Suprapubic skin (tissue), 4 donors: ENCODE measurements around the gene DYRK4.

Experiments used
- POLR2A ChIP-seq, 2 donors: fragments of 450-650 bp; IDR thresholded peaks; one replicate each; pipeline ENCODE4 v1.6.1; 2017; ENCODE audit warnings: antibody characterized with exemption in 2 of 2, mild to moderate bottlenecking in 2 of 2, moderate library complexity in 2 of 2
- POLR2AphosphoS5 ChIP-seq, 3 donors: sonication (generic); formaldehyde crosslinking; IDR thresholded peaks; one replicate each; pipeline ENCODE4 v1.6.1; 2017; ENCODE audit warnings: antibody characterized with exemption in 3 of 3
- TF ChIP-seq, protein P1 (sequence below), 2 donors: fragments of 200-600 bp in 1 of 2; fragments of 450-650 bp in 1 of 2; sonication (generic) in 1 of 2; IDR thresholded peaks; one replicate each; pipeline ENCODE4 v1.5.1; 2016 to 2019; ENCODE audit warnings: antibody characterized with exemption in 2 of 2, mild to moderate bottlenecking in 1 of 2, moderate library complexity in 1 of 2

DNA sequence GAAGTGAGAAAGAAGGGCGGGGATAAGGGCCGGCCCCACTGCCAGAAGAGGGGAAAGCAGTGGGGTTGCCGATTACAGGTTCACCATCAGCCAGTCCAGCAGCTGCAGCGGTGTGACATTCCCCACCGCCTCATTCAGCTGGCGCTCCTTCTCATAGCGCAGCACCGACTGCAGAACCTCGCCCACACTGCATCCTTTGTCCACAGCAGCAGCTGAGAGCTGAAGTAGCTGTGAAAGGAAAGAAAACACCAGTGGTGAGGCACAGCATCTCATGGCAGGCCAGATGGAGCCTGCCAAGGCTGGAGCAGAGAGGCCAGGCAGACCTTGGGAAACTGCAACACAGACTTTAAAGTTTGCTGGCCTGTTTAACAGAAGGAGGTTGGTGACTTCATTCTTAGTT lies 53.7 kb downstream of the DYRK4 start:
- TF ChIP-seq POLR2A (IDR thresholded peaks at IDR 0.05) (no peak), POLR2AphosphoS5 (IDR thresholded peaks at IDR 0.05) (no peak)
- TF ChIP-seq, protein P1, sequence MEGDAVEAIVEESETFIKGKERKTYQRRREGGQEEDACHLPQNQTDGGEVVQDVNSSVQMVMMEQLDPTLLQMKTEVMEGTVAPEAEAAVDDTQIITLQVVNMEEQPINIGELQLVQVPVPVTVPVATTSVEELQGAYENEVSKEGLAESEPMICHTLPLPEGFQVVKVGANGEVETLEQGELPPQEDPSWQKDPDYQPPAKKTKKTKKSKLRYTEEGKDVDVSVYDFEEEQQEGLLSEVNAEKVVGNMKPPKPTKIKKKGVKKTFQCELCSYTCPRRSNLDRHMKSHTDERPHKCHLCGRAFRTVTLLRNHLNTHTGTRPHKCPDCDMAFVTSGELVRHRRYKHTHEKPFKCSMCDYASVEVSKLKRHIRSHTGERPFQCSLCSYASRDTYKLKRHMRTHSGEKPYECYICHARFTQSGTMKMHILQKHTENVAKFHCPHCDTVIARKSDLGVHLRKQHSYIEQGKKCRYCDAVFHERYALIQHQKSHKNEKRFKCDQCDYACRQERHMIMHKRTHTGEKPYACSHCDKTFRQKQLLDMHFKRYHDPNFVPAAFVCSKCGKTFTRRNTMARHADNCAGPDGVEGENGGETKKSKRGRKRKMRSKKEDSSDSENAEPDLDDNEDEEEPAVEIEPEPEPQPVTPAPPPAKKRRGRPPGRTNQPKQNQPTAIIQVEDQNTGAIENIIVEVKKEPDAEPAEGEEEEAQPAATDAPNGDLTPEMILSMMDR (IDR thresholded peaks at IDR 0.05): no peak
